HG03139 (cell line): ENCODE data around the gene NRBP1.

Source experiments
- ATAC-seq: cut with Tn5 transposase; IDR thresholded peaks from one replicate; pipeline ENCODE4 v1.9.1; 2021; ENCODE audit not compliant: unreplicated experiment

The NRBP1 gene

GRCh38 chr2:27489498-27490397 lies 61.3 kb downstream of the NRBP1 start, which contains the start of gene IFT172:
Gene IFT172, minus strand, starts transcription at chr2:27489743. Its CDS starts 90 bp downstream, at chr2:27489653.
- peak; percentile 94 for ATAC-seq
